ENCODE results near the gene OVOL1. TPM values are rescaled to one million over a fixed set of nuclear protein-coding genes. Genes with fewer than 3 reads are reported as not detected.
"Not testable (repeated sequence)": the region's sequence is repeated elsewhere in the genome, so short reads cannot be mapped to it uniquely, and the experiment has no call there.

Gene OVOL1
- not detected for polyA plus RNA-seq

GRCh38 chr11:65786786-65787636, at the start of gene OVOL1:
Gene OVOL1, plus strand, starts transcription at chr11:65787063. Its CDS starts 311 bp downstream, at chr11:65787374.
- peaks cover 2% of the 10 kb centered on the region for H3K36me3 Mint-ChIP-seq
- H3K9me3 Mint-ChIP-seq = no peaks in the 10 kb centered on the region
- H3K27ac Mint-ChIP-seq = peak within 1 kb of the TSS in 2 of 3 donors; percentile 71 to 80
- H3K4me3 Mint-ChIP-seq = peak within 1 kb of the TSS; percentile 75 to 97 (median 80)
- peaks cover 16 to 24% (median 21%) of the 10 kb centered on the region in 3 donors for H3K4me1 Mint-ChIP-seq
- H3K27me3 Mint-ChIP-seq = peaks cover 24% of the 10 kb centered on the region

GRCh38 chr11:65739022-65739421, 47.8 kb upstream of the OVOL1 start:
- Mint-ChIP-seq H3K36me3 (peaks cover 5% of the 10 kb centered on the region), H3K9me3 (peaks cover 0 to 3% (median 0%) of the 10 kb centered on the region in 3 donors), H3K4me3 (no peak overlapping the region)

GRCh38 chr11:65741185-65741584, 45.7 kb upstream of the OVOL1 start:
- peaks cover 3 to 8% (median 5%) of the 10 kb centered on the region in 3 donors for H3K4me1 Mint-ChIP-seq
- no peak overlapping the region for H3K4me3 Mint-ChIP-seq
- peaks cover 0 to 3% (median 0%) of the 10 kb centered on the region in 3 donors for H3K9me3 Mint-ChIP-seq
- H3K27ac Mint-ChIP-seq = no peak overlapping the region
- H3K27me3 Mint-ChIP-seq = peaks cover 2% of the 10 kb centered on the region
- peaks cover 5% of the 10 kb centered on the region for H3K36me3 Mint-ChIP-seq

More at GRCh38 chr11:65739022-65739421, 47.8 kb upstream of the OVOL1 start:
- Mint-ChIP-seq H3K27me3 (peaks cover 2% of the 10 kb centered on the region), H3K27ac (no peak overlapping the region), H3K4me1 (no peaks in the 10 kb centered on the region)

- Mint-ChIP-seq H3K4me3 (no peak overlapping the region), H3K36me3 (peaks cover 3% of the 10 kb centered on the region), H3K4me1 (peaks cover 6 to 11% (median 7%) of the 10 kb centered on the region in 3 donors), H3K9me3 (no peaks in the 10 kb centered on the region), H3K27ac (peak overlapping the region in 1 of 3 donors; percentile 6), H3K27me3 (peaks cover 2% of the 10 kb centered on the region)
Measured at GRCh38 chr11:65742353-65742752, 44.5 kb upstream of the OVOL1 start.

- Mint-ChIP-seq H3K36me3 (peaks cover 3% of the 10 kb centered on the region), H3K27me3 (no peaks in the 10 kb centered on the region), H3K9me3 (peaks cover 0 to 2% (median 0%) of the 10 kb centered on the region in 3 donors), H3K4me3 (no peak overlapping the region), H3K27ac (no peak overlapping the region), H3K4me1 (peaks cover 6 to 11% (median 7%) of the 10 kb centered on the region in 3 donors)
Measured at GRCh38 chr11:65743681-65744025, 43.2 kb upstream of the OVOL1 start.

GRCh38 chr11:65744026-65744698, 42.7 kb upstream of the OVOL1 start:
- no peaks in the 10 kb centered on the region for H3K27me3 Mint-ChIP-seq
- H3K4me3 Mint-ChIP-seq = no peak overlapping the region
- H3K4me1 Mint-ChIP-seq = peaks cover 6 to 11% (median 7%) of the 10 kb centered on the region in 3 donors
- peaks cover 0 to 2% (median 0%) of the 10 kb centered on the region in 3 donors for H3K9me3 Mint-ChIP-seq
- H3K27ac Mint-ChIP-seq = no peak overlapping the region
- H3K36me3 Mint-ChIP-seq = peaks cover 3% of the 10 kb centered on the region

- H3K36me3 Mint-ChIP-seq = peaks cover 3% of the 10 kb centered on the region
- no peaks in the 10 kb centered on the region for H3K27me3 Mint-ChIP-seq
- H3K27ac Mint-ChIP-seq = no peak overlapping the region
- peaks cover 0 to 2% (median 0%) of the 10 kb centered on the region in 3 donors for H3K9me3 Mint-ChIP-seq
- peaks cover 6 to 11% (median 7%) of the 10 kb centered on the region in 3 donors for H3K4me1 Mint-ChIP-seq
- no peak overlapping the region for H3K4me3 Mint-ChIP-seq
Measured at GRCh38 chr11:65744699-65745042, 42.2 kb upstream of the OVOL1 start.

GRCh38 chr11:65745049-65745448, 41.8 kb upstream of the OVOL1 start:
- no peak overlapping the region for H3K27ac Mint-ChIP-seq
- H3K9me3 Mint-ChIP-seq = peaks cover 0 to 2% (median 0%) of the 10 kb centered on the region in 3 donors
- no peaks in the 10 kb centered on the region for H3K27me3 Mint-ChIP-seq
- H3K4me1 Mint-ChIP-seq = peaks cover 6 to 11% (median 7%) of the 10 kb centered on the region in 3 donors
- no peak overlapping the region for H3K4me3 Mint-ChIP-seq
- peaks cover 3% of the 10 kb centered on the region for H3K36me3 Mint-ChIP-seq

- H3K9me3 Mint-ChIP-seq, H3K27me3 Mint-ChIP-seq, H3K36me3 Mint-ChIP-seq, H3K4me1 Mint-ChIP-seq, H3K27ac Mint-ChIP-seq: not testable (repeated sequence)
- peak overlapping the region in 1 of 4 donors; percentile 60 for H3K4me3 Mint-ChIP-seq
Measured at GRCh38 chr11:65762169-65762568, 24.7 kb upstream of the OVOL1 start.

GRCh38 chr11:65762816-65763215, 24.0 kb upstream of the OVOL1 start:
- not testable (repeated sequence) for H3K9me3 Mint-ChIP-seq, H3K4me1 Mint-ChIP-seq

GRCh38 chr11:65764434-65764833, 22.4 kb upstream of the OVOL1 start:
- Mint-ChIP-seq H3K36me3 (no peaks in the 10 kb centered on the region), H3K4me1 (peaks cover under 1% of the 10 kb centered on the region in 3 donors), H3K27me3 (peaks cover 6% of the 10 kb centered on the region), H3K9me3 (no peaks in the 10 kb centered on the region), H3K4me3 (no peak overlapping the region), H3K27ac (no peak overlapping the region)

More at GRCh38 chr11:65762816-65763215, 24.0 kb upstream of the OVOL1 start:
- not testable (repeated sequence) for H3K36me3 Mint-ChIP-seq, H3K4me3 Mint-ChIP-seq, H3K27ac Mint-ChIP-seq, H3K27me3 Mint-ChIP-seq

- no peak overlapping the region for H3K4me3 Mint-ChIP-seq
- H3K4me1 Mint-ChIP-seq = peaks cover 5 to 6% (median 6%) of the 10 kb centered on the region in 3 donors
- no peaks in the 10 kb centered on the region for H3K9me3 Mint-ChIP-seq
- no peak overlapping the region for H3K27ac Mint-ChIP-seq
- peaks cover 3% of the 10 kb centered on the region for H3K27me3 Mint-ChIP-seq
- peaks cover 1% of the 10 kb centered on the region for H3K36me3 Mint-ChIP-seq
Measured at GRCh38 chr11:65766535-65766934, 20.3 kb upstream of the OVOL1 start.

- H3K4me1 Mint-ChIP-seq = peaks cover 5 to 6% (median 6%) of the 10 kb centered on the region in 3 donors
- H3K36me3 Mint-ChIP-seq = peaks cover 1% of the 10 kb centered on the region
- H3K4me3 Mint-ChIP-seq = no peak overlapping the region
- no peaks in the 10 kb centered on the region for H3K9me3 Mint-ChIP-seq
- no peaks in the 10 kb centered on the region for H3K27me3 Mint-ChIP-seq
- no peak overlapping the region for H3K27ac Mint-ChIP-seq
Measured at GRCh38 chr11:65767406-65767805, 19.5 kb upstream of the OVOL1 start.

GRCh38 chr11:65767806-65768205, 19.1 kb upstream of the OVOL1 start:
- not testable (repeated sequence) for H3K36me3 Mint-ChIP-seq, H3K4me3 Mint-ChIP-seq, H3K27ac Mint-ChIP-seq, H3K4me1 Mint-ChIP-seq, H3K9me3 Mint-ChIP-seq, H3K27me3 Mint-ChIP-seq

- Mint-ChIP-seq H3K4me1 (peaks cover 6 to 9% (median 7%) of the 10 kb centered on the region in 3 donors), H3K9me3 (no peaks in the 10 kb centered on the region), H3K4me3 (peak overlapping the region in 1 of 4 donors; percentile 37), H3K27ac (no peak overlapping the region), H3K27me3 (no peaks in the 10 kb centered on the region), H3K36me3 (peaks cover 1% of the 10 kb centered on the region)
Measured at GRCh38 chr11:65770951-65771567, 15.8 kb upstream of the OVOL1 start.

Data from IgD-negative memory B cell (primary cell).